ENCODE results near the gene ZNF280A.

- TF ChIP-seq CTCF (IDR thresholded peaks at IDR 0.05; ENCODE audit: insufficient read depth, low read depth, low read length): no peak
- no peak for TF ChIP-seq EZH2 (IDR thresholded peaks at IDR 0.05; ENCODE audit: insufficient read depth, low read length)
Measured at GRCh38 chr22:22553141-22553540, 33.1 kb upstream of the ZNF280A start.
